Motor neuron (in vitro differentiated cells): ENCODE measurements around the gene TAF11L11. TPM values are rescaled to one million over a fixed set of nuclear protein-coding genes. Genes with fewer than 3 reads are reported as not detected.
"Not testable (repeated sequence)": the region's sequence is repeated elsewhere in the genome, so short reads cannot be mapped to it uniquely, and the experiment has no call there.

Source experiments
- ATAC-seq, 8 experiments: fragments of 200-7000 bp; cut with Tn5 transposase; replicated peaks in 6 of 8; 2 replicates each; pipeline ENCODE4 v1.8.0; 2021; ENCODE audit warnings: mild to moderate bottlenecking in 8 of 8, moderate library complexity in 8 of 8
- H3K27ac ChIP-seq, 2 donors: fragments of 250-450 bp; sonication (Bioruptor Pico); 2 replicates each; pipeline ENCODE4 v1.9.0; 2021; ENCODE audit warnings: antibody characterized with exemption in 2 of 2, mild to moderate bottlenecking in 2 of 2, moderate library complexity in 1 of 2
- H3K4me1 ChIP-seq, 2 donors: fragments of 250-450 bp; sonication (Bioruptor Pico); replicated peaks in 1 of 2; 2 replicates each; pipeline ENCODE4 v1.6.1; 2021; ENCODE audit warnings: antibody characterized with exemption in 2 of 2, mild to moderate bottlenecking in 2 of 2, moderate library complexity in 1 of 2
- H3K4me3 ChIP-seq, 5 donors: fragments of 250-450 bp; sonication (Bioruptor Pico); 2 replicates each; pipeline ENCODE4 v1.9.0; 2021; ENCODE audit warnings: antibody characterized with exemption in 5 of 5, mild to moderate bottlenecking in 5 of 5, moderate library complexity in 4 of 5
- WGBS, 10 experiments: fragments of 450-650 bp; shearing (Covaris generic); methylation state at CpG; one replicate each; pipeline ENCODE4 v1.0.0; 2022; 5-methylcytosine and 5-hydroxymethylcytosine counted together
- in situ Hi-C, 9 experiments: fragments of 400-800 bp; cut with MboI; loops; one replicate each; pipeline ENCODE4 v1.15.0; 2021; ENCODE audit warnings: low sequenced_read_pairs in 9 of 9, low pct_unique_long_range_greater_than_20kb in 2 of 9; ENCODE audit not compliant: unreplicated experiment in 9 of 9
- total RNA-seq, 8 experiments: library from RNA; unstranded; fragments of 300-600 nt; gene quantifications; 2 replicates each; pipeline versions ENCODE4 v1.2.3 to v1.2.4, GENCODE V29; 2022

Gene TAF11L11
- total RNA-seq, 8 experiments from 2014 or later = 0.21 to 0.29 (median 0.24) TPM; not detected in 5

GRCh38 chr5:17634160-17634559, 30.2 kb downstream of the TAF11L11 start, which contains the start of gene TAF11L14:
TAF11L14 (plus strand) TSS chr5:17634460.
- in situ Hi-C loops = no loop called here
- 31 to 100% (median 90%) methylated on average over 1 to 5 of the region's 5 CpGs; no CpG with 5 or more reads in 5 of the 10 experiments for WGBS, 10 experiments
- ATAC-seq = no peak
- Histone ChIP-seq H3K4me3 (no peak within 1 kb of the TSS), H3K27ac (no peak within 1 kb of the TSS), H3K4me1 (no peaks in the 10 kb centered on the region)

DNA sequence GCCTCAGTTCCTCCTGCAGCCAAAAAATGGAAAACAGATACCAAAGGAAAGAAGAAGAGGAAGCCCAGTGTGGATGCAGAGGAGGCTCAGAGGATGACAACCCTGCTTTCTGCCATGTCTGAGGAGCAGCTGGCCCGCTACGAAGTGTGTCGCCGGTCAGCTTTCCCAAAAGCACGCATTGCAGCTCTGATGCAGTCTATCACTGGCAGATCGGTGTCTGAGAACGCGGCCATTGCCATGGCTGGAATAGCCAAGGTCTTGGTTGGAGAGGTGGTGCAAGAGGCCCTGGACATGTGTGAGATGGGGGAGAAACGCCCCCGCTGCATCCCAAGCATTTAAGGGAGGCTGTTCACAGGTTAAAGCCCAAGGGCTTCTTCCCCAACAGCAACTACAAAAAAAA, 45.2 kb downstream of the TAF11L11 start:
- H3K4me1 ChIP-seq, in situ Hi-C loops, ATAC-seq, H3K4me3 ChIP-seq, H3K27ac ChIP-seq: not testable (repeated sequence)
- WGBS, 10 experiments = 60 to 100% (median 95%) methylated on average over 1 to 10 of the region's 10 CpGs; no CpG with 5 or more reads in 6 of the 10 experiments

DNA sequence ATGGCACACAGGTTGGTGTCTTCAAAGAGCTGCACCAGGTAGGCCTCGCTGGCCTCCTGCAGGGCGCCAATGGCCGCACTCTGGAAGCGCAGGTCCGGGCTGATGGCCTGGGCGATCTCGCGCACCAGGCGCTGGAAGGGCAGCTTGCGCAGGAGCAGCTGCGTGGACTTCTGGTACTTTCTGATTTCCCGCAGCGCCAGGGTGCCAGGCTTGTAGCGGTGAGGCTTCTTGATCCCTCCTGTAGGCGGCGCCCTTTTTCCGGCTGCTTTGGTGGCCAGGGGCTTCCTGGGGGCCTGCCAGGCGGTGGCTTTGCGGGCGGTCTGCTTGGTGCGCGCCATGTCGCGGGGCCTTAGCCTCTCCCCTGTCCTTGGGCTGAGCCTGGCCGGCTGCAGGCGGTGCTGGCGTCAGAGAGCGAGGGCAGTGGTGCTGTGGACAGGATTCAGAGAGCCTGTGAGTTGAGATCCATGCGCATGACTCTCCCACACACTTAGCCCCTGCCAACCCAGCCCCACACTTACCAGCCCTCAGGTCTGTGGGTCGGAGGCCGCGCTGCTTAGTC, 51.3 kb downstream of the TAF11L11 start:
- WGBS, 10 experiments = 73 to 98% (median 90%) methylated on average over 2 to 10 of the region's 32 CpGs; no CpG with 5 or more reads in 7 of the 10 experiments
- H3K4me1 ChIP-seq, H3K27ac ChIP-seq, H3K4me3 ChIP-seq, ATAC-seq, in situ Hi-C loops: not testable (repeated sequence)

Other genes starting within 250 kb of the TAF11L11 start
- not detected for gene TAF11L2, start 106.0 kb upstream of the TAF11L11 start, total RNA-seq
- not detected for gene TAF11L3, start 85.8 kb upstream of the TAF11L11 start, total RNA-seq
- gene TAF11L4, start 82.4 kb upstream of the TAF11L11 start, total RNA-seq = not detected
- gene TAF11L5, start 78.9 kb upstream of the TAF11L11 start, total RNA-seq = 1 to 10 TPM in 5 of 8 experiments, not detected in 3; 1.4 to 8.5 (median 2.1) TPM
- gene TAF11L6, start 75.5 kb upstream of the TAF11L11 start, total RNA-seq = not detected
- 1 to 10 TPM in 2 of 8 experiments, not detected in 6; 2.0 to 2.3 TPM for gene TAF11L7, start 18.4 kb upstream of the TAF11L11 start, total RNA-seq
- not detected for gene TAF11L8, start 13.2 kb upstream of the TAF11L11 start, total RNA-seq
- not detected for gene TAF11L9, start 9.8 kb upstream of the TAF11L11 start, total RNA-seq
- 1 to 10 TPM in 5 of 8 experiments, not detected in 3; 1.4 to 8.5 (median 2.1) TPM for gene TAF11L10, start 6.4 kb upstream of the TAF11L11 start, total RNA-seq
- under 1 TPM in 2 of 8 experiments, not detected in 6; 0.28 to 0.32 TPM for gene TAF11L12, start 6.2 kb downstream of the TAF11L11 start, total RNA-seq
- gene TAF11L13, start 27.9 kb downstream of the TAF11L11 start, total RNA-seq = under 1 TPM in 1 of 8 experiments, not detected in 7; 0.42 TPM
- gene TAF11L14, start 30.3 kb downstream of the TAF11L11 start, total RNA-seq = under 1 TPM in 1 of 8 experiments, not detected in 7; 0.54 TPM